H1 (cell line): ENCODE measurements around the gene PIK3R4. TPM values are rescaled to one million over a fixed set of nuclear protein-coding genes. Genes with fewer than 3 reads are reported as not detected.

Experiments used
- CTCF ChIA-PET: fragments of 300-600 bp; sonication (Branson Sonifier 250); formaldehyde crosslinking; loops from one replicate; lab custom pipeline; 2021; ENCODE audit not compliant: partially characterized antibody; lab: Charles Lee
- POLR2A ChIA-PET: fragments of 300-600 bp; sonication (Branson Sonifier 250); formaldehyde crosslinking; loops from one replicate; lab custom pipeline; 2021; ENCODE audit warnings: inconsistent platforms; ENCODE audit not compliant: partially characterized antibody; lab: Charles Lee
- DNase-seq, 2 experiments: peaks; one replicate each; pipeline versions ENCODE4 v3.0.0 to v3.0.0-alpha.2; 2010 to 2022; ENCODE audit warnings: low spot score in 2 of 2, low read depth in 1 of 2, mixed read lengths in 1 of 2
- FAIRE-seq: peaks from 2 replicates; lab custom pipeline; 2011; peaks lifted over from hg19 to GRCh38; lab: Jason Lieb, UNC
- H2AFZ ChIP-seq: 2 replicates; pipeline ENCODE4 v1.8.1; 2012; ENCODE audit warnings: low read length, inconsistent platforms
- H2AK5ac ChIP-seq: 2 replicates; pipeline ENCODE4 v1.6.1; 2013; ENCODE audit warnings: low read depth, low read length
- H2BK120ac ChIP-seq: replicated peaks from 2 replicates; pipeline ENCODE3; 2013; ENCODE audit warnings: low read depth, low read length, inconsistent platforms
- H2BK12ac ChIP-seq: 2 replicates; pipeline ENCODE4 v1.6.1; 2013; ENCODE audit warnings: low read depth, low read length
- H2BK15ac ChIP-seq: 2 replicates; pipeline ENCODE4 v1.6.1; 2013; ENCODE audit warnings: low read length
- H2BK20ac ChIP-seq: 2 replicates; pipeline ENCODE4 v1.6.1; 2013; ENCODE audit warnings: low read length
- H2BK5ac ChIP-seq: 2 replicates; pipeline ENCODE4 v1.6.1; 2013; ENCODE audit warnings: low read depth, low read length
- H3K14ac ChIP-seq: 2 replicates; pipeline ENCODE4 v1.6.1; 2013; ENCODE audit warnings: inconsistent platforms; ENCODE audit not compliant: insufficient read length
- H3K18ac ChIP-seq: 2 replicates; pipeline ENCODE4 v1.6.1; 2013; ENCODE audit warnings: low read length; ENCODE audit errors: extremely low read depth
- H3K23ac ChIP-seq: 2 replicates; pipeline ENCODE4 v1.6.1; 2013; ENCODE audit warnings: inconsistent platforms; ENCODE audit not compliant: insufficient read length
- H3K23me2 ChIP-seq: 2 replicates; pipeline ENCODE4 v1.6.1; 2013; ENCODE audit warnings: low read depth, low read length
- H3K27ac ChIP-seq: 2 replicates; pipeline ENCODE4 v1.6.1; 2011; ENCODE audit warnings: low read depth, low read length, inconsistent platforms
- H3K27me3 ChIP-seq, 4 experiments: replicated peaks in 1 of 4; 1 replicate in 1 of 4; 2 replicates in 3 of 4; pipeline versions ENCODE4 v1.6.1 to v1.8.1; 2011 to 2013; ENCODE audit warnings: low read length in 3 of 4, mild to moderate bottlenecking in 3 of 4, inconsistent platforms in 2 of 4, mixed read lengths in 2 of 4, moderate library complexity in 1 of 4; ENCODE audit not compliant: control insufficient read depth in 3 of 4, insufficient read depth in 3 of 4; ENCODE audit errors: extremely low read depth in 1 of 4
- H3K36me3 ChIP-seq, 4 experiments: 2 replicates each; pipeline versions ENCODE4 v1.6.1 to v1.8.1; 2011 to 2013; ENCODE audit warnings: mild to moderate bottlenecking in 4 of 4, low read length in 3 of 4, moderate library complexity in 2 of 4, control low read depth in 1 of 4, inconsistent platforms in 1 of 4; ENCODE audit not compliant: insufficient read depth in 4 of 4, control insufficient read depth in 2 of 4
- H3K4ac ChIP-seq: replicated peaks from 2 replicates; pipeline ENCODE3; 2013; ENCODE audit warnings: low read length, low read depth, mixed read lengths, inconsistent platforms; ENCODE audit not compliant: insufficient read length
- H3K4me1 ChIP-seq, 4 experiments: replicated peaks in 1 of 4; 1 replicate in 1 of 4; 2 replicates in 3 of 4; pipeline versions ENCODE4 v1.6.1 to v1.8.1; 2011 to 2013; ENCODE audit warnings: low read length in 3 of 4, inconsistent platforms in 2 of 4, mixed read lengths in 1 of 4; ENCODE audit not compliant: insufficient read depth in 4 of 4, control insufficient read depth in 3 of 4
- H3K4me2 ChIP-seq, 2 experiments: 2 replicates each; pipeline versions ENCODE4 v1.6.1 to v1.8.1; 2011 to 2013; ENCODE audit warnings: low read depth in 2 of 2, low read length in 2 of 2, control low read depth in 1 of 2, inconsistent platforms in 1 of 2, mild to moderate bottlenecking in 1 of 2; ENCODE audit not compliant: insufficient read depth in 1 of 2
- H3K4me3 ChIP-seq, 4 experiments: fragments of 200-600, 300-600 bp in 1 of 4; sonication (generic), shearing (Covaris generic), sonication (Bioruptor Twin) in 1 of 4; 2 replicates each; pipeline versions ENCODE4 v1.5.1 to v1.8.1; 2011 to 2016; ENCODE audit warnings: low read length in 4 of 4, low read depth in 3 of 4, control low read depth in 2 of 4, inconsistent platforms in 2 of 4, mild to moderate bottlenecking in 2 of 4, mixed read lengths in 1 of 4, moderate library complexity in 1 of 4; ENCODE audit not compliant: insufficient read depth in 2 of 4; ENCODE audit errors: extremely low read depth in 1 of 4
- H3K56ac ChIP-seq: replicated peaks from 2 replicates; pipeline ENCODE3; 2013; ENCODE audit warnings: low read depth, mild to moderate bottlenecking, mixed read lengths, low read length, inconsistent platforms; ENCODE audit not compliant: insufficient read length
- H3K79me1 ChIP-seq: 2 replicates; pipeline ENCODE4 v1.6.1; 2013; ENCODE audit warnings: low read depth, low read length, control low read depth
- H3K79me2 ChIP-seq, 2 experiments: 2 replicates each; pipeline versions ENCODE4 v1.6.1 to v1.8.1; 2012 to 2013; ENCODE audit warnings: low read length in 2 of 2, mild to moderate bottlenecking in 2 of 2, inconsistent platforms in 1 of 2; ENCODE audit not compliant: insufficient read depth in 2 of 2, control insufficient read depth in 1 of 2
- H3K9ac ChIP-seq, 4 experiments: replicated peaks in 1 of 4; 1 replicate in 1 of 4; 2 replicates in 3 of 4; pipeline versions ENCODE4 v1.6.1 to v1.8.1; 2011 to 2013; ENCODE audit warnings: low read depth in 3 of 4, low read length in 3 of 4, control low read depth in 2 of 4, mild to moderate bottlenecking in 2 of 4, moderate library complexity in 2 of 4, inconsistent platforms in 1 of 4; ENCODE audit errors: extremely low read depth in 1 of 4
- H3K9me3 ChIP-seq, 2 experiments: 2 replicates each; pipeline versions ENCODE4 v1.6.1 to v1.8.1; 2012 to 2013; ENCODE audit warnings: mild to moderate bottlenecking in 2 of 2, moderate library complexity in 2 of 2, control low read depth in 1 of 2, inconsistent platforms in 1 of 2, low read depth in 1 of 2, low read length in 1 of 2, mixed read lengths in 1 of 2; ENCODE audit not compliant: insufficient read depth in 2 of 2
- H4K20me1 ChIP-seq, 2 experiments: replicated peaks in 1 of 2; 2 replicates each; pipeline versions ENCODE3 to v1.8.1; 2011 to 2013; ENCODE audit warnings: inconsistent platforms in 2 of 2, low read length in 2 of 2, mild to moderate bottlenecking in 1 of 2; ENCODE audit not compliant: insufficient read depth in 2 of 2, control insufficient read depth in 1 of 2
- H4K5ac ChIP-seq: 2 replicates; pipeline ENCODE4 v1.6.1; 2013; ENCODE audit warnings: low read length, low read depth, mixed read lengths, inconsistent platforms; ENCODE audit not compliant: insufficient read length
- H4K8ac ChIP-seq: 2 replicates; pipeline ENCODE4 v1.8.0; 2013; ENCODE audit warnings: mild to moderate bottlenecking, moderate library complexity, low read length, inconsistent platforms; ENCODE audit not compliant: insufficient read depth; ENCODE audit errors: extremely low read depth
- H4K91ac ChIP-seq: replicated peaks from 2 replicates; pipeline ENCODE3; 2013; ENCODE audit warnings: low read length, mixed read lengths, inconsistent platforms; ENCODE audit not compliant: insufficient read length
- ASH2L ChIP-seq: fragments of 200-600, 300-600 bp; sonication (generic); IDR thresholded peaks from one replicate; pipeline ENCODE4 v1.7.1; 2017; ENCODE audit warnings: low read length
- ATF3 ChIP-seq: IDR thresholded peaks from 2 replicates; pipeline ENCODE4 v1.6.1; 2011; ENCODE audit warnings: low read depth, mild to moderate bottlenecking, low read length; ENCODE audit not compliant: insufficient read depth
- CBX8 ChIP-seq: fragments of 300-800, 300-1000 bp; sonication (generic); IDR thresholded peaks from 2 replicates; pipeline ENCODE4 v1.7.1; 2016; ENCODE audit warnings: low read depth, low read length, borderline replicate concordance
- CHD1 ChIP-seq: IDR thresholded peaks from 2 replicates; pipeline ENCODE4 v1.6.1; 2012; ENCODE audit warnings: low read depth, low read length, improper control_type of control experiment
- CHD2 ChIP-seq: IDR thresholded peaks from 2 replicates; pipeline ENCODE4 v1.6.1; 2012; ENCODE audit warnings: low read length, improper control_type of control experiment
- CREB1 ChIP-seq: IDR thresholded peaks from 2 replicates; pipeline ENCODE4 v1.6.1; 2012; ENCODE audit warnings: inconsistent platforms
- EZH2 ChIP-seq: fragments of 200-600 bp; sonication (generic); IDR thresholded peaks from 2 replicates; pipeline ENCODE4 v1.7.1; 2012; ENCODE audit warnings: low read depth, mild to moderate bottlenecking, moderate library complexity, low read length, inconsistent platforms; ENCODE audit not compliant: severe bottlenecking
- FOSL1 ChIP-seq: IDR thresholded peaks from 2 replicates; pipeline ENCODE4 v1.6.1; 2011; ENCODE audit warnings: mild to moderate bottlenecking, low read depth, low read length, moderate library complexity; ENCODE audit not compliant: insufficient read depth
- JUND ChIP-seq: IDR thresholded peaks from 2 replicates; pipeline ENCODE4 v1.6.1; 2011; ENCODE audit warnings: mild to moderate bottlenecking, improper control_type of control experiment, low read length
- MAFK ChIP-seq: IDR thresholded peaks from 2 replicates; pipeline ENCODE4 v1.6.1; 2012; ENCODE audit warnings: low read depth, mild to moderate bottlenecking, improper control_type of control experiment, low read length
- RBBP5 ChIP-seq: IDR thresholded peaks from 2 replicates; pipeline ENCODE4 v1.7.1; 2012; ENCODE audit warnings: low read depth, mild to moderate bottlenecking, inconsistent platforms, low read length, moderate library complexity, borderline replicate concordance
- SP2 ChIP-seq: IDR thresholded peaks from 2 replicates; pipeline ENCODE4 v1.6.1; 2012; ENCODE audit warnings: mild to moderate bottlenecking, low read length, inconsistent platforms
- SUZ12 ChIP-seq: fragments of 200-600 bp; sonication (generic); IDR thresholded peaks from 2 replicates; pipeline ENCODE4 v1.6.1; 2012; ENCODE audit warnings: mild to moderate bottlenecking, inconsistent platforms, low read length, moderate library complexity, mixed read lengths
- TCF12 ChIP-seq: IDR thresholded peaks from 2 replicates; pipeline ENCODE4 v1.6.1; 2011; ENCODE audit warnings: low read depth, mild to moderate bottlenecking, low read length
- TEAD4 ChIP-seq: IDR thresholded peaks from 2 replicates; pipeline ENCODE4 v1.6.1; 2012; ENCODE audit warnings: low read depth, low read length, inconsistent platforms, mixed read lengths
- WGBS, 2 experiments: shearing (Covaris generic) in 1 of 2; methylation state at CpG; one replicate each; pipeline versions ENCODE4 v1.1.6 to v1.1.7; 2013 to 2015; ENCODE audit warnings: low lambda C conversion rate in 2 of 2, mixed read lengths in 2 of 2, inconsistent platforms in 1 of 2, low coverage in 1 of 2, missing lambda C conversion rate in 1 of 2; ENCODE audit not compliant: insufficient replicate concordance in 2 of 2, insufficient coverage in 1 of 2, insufficient read length in 1 of 2; ENCODE audit errors: extremely low coverage in 1 of 2, missing lambda C conversion rate in 1 of 2; 5-methylcytosine and 5-hydroxymethylcytosine counted together
- polyA plus RNA-seq, 7 experiments: library from polyadenylated mRNA; depleted of rRNA in 3 of 7; stranded (reverse) in 5 of 7; unstranded in 2 of 7; fragments of >200 nt in 5 of 7; fragments of 200-250 nt in 2 of 7; gene quantifications; 1 replicate in 5 of 7; 2 replicates in 1 of 7; 4 replicates in 1 of 7; pipeline versions ENCODE4 v1.2.1 to v1.2.3, GENCODE V29; 2011 to 2013; ENCODE audit warnings: missing spikeins in 2 of 7, mixed read lengths in 2 of 7
- total RNA-seq: library from RNA; stranded (reverse); fragmentation: NEBNext Ultra II Directional; extraction: Animal tissue kit (Norgen Biotek cat#: 25700); gene quantifications from 2 replicates; pipeline ENCODE4 v1.2.1, GENCODE V29; 2021

PIK3R4 gene
- total and polyA plus RNA-seq, 2 of the 8 experiments (the other 6 are each of a cell fraction or from before 2014, with no cell fraction given): 43.8 to 87.4 TPM

DNA sequence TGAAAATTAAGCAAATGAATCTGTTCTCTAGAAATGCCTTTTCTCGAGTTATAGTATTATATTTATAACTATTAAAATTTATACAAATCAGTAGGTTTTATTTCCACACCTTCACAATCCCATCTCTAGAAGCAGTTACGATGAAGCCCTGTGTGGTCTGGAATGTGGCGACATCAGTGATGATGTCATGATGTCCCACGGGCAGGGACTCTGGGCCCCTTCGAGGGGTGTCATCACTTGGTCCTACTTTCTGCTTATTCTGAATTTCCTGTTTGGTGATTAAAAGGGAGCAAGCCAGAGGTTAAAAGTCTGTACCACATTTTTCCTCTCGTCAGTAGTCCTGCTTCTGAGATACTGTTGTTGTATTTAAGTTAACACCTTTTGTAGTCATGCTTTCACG, 67.4 kb downstream of the PIK3R4 start:
- Histone ChIP-seq H2BK15ac (no peak overlapping the region), H3K79me2 (no peaks in the 10 kb centered on the region), H3K9ac (no peak overlapping the region), H4K20me1 (peaks cover 0 to 2% of the 10 kb centered on the region in 2 experiments), H3K23me2 (no peaks in the 10 kb centered on the region), H3K4me3 (no peak overlapping the region), H3K9me3 (no peaks in the 10 kb centered on the region), H3K36me3 (peaks cover 9 to 43% (median 33%) of the 10 kb centered on the region in 4 experiments), H3K4me1 (no peaks in the 10 kb centered on the region), H2BK5ac (no peak overlapping the region), H3K27me3 (peaks cover 0 to 1% (median 0%) of the 10 kb centered on the region in 4 experiments; a peak in 1 of 7 replicates), H3K23ac (no peak overlapping the region), H4K91ac (no peak overlapping the region), H3K27ac (no peak overlapping the region), H2BK20ac (no peak overlapping the region), H4K5ac (no peak overlapping the region), H3K56ac (no peak overlapping the region), H3K14ac (no peak overlapping the region), H4K8ac (no peak overlapping the region), H2AK5ac (no peak overlapping the region), H3K4ac (no peak overlapping the region), H3K4me2 (no peak overlapping the region), H3K79me1 (no peaks in the 10 kb centered on the region), H2AFZ (no peak overlapping the region), H2BK120ac (no peak overlapping the region), H2BK12ac (no peak overlapping the region), H3K18ac (no peak overlapping the region)
- ChIA-PET CTCF (no interaction called here), POLR2A (no interaction called here)
- WGBS, 2 experiments: 89% methylated on average over 7 of the region's 7 CpGs; no CpG with 5 or more reads in 1 of the 2 experiments
- FAIRE-seq (no peak), DNase-seq (no peak)
- TF ChIP-seq SP2: no peak
- TF ChIP-seq TEAD4: no peak
- TF ChIP-seq CHD1: no peak
- TF ChIP-seq CBX8: no peak
- no peak for TF ChIP-seq FOSL1
- TF ChIP-seq ASH2L: no peak
- TF ChIP-seq EZH2: no peak
- TF ChIP-seq ATF3: no peak
- TF ChIP-seq CHD2: no peak
- TF ChIP-seq TCF12: no peak
- no peak for TF ChIP-seq CREB1
- no peak for TF ChIP-seq MAFK
- no peak for TF ChIP-seq RBBP5
- no peak for TF ChIP-seq SUZ12
- no peak for TF ChIP-seq JUND
